Smooth muscle cell (in vitro differentiated cells): Measurements from ENCODE around the gene GBX1. TPM values are rescaled to one million over a fixed set of nuclear protein-coding genes. Genes with fewer than 3 reads are reported as not detected.

ENCODE experiments used
- DNase-seq: peaks from one replicate; lab custom pipeline; 2025; ENCODE audit not compliant: unreplicated experiment; lab: John Stamatoyannopoulos, UW
- H2AFZ ChIP-seq: fragments of 200-600 bp; sonication (generic); 2 replicates; pipeline ENCODE4 v1.6.0; 2016; ENCODE audit warnings: antibody characterized with exemption, low read depth, mild to moderate bottlenecking
- H3F3A ChIP-seq: fragments of 200-600 bp; sonication (generic); 2 replicates; pipeline ENCODE4 v1.6.0; 2017; ENCODE audit warnings: antibody characterized with exemption, low read depth
- H3K27ac ChIP-seq: fragments of 200-600 bp; sonication (generic); 2 replicates; pipeline ENCODE4 v1.5.1; 2016; ENCODE audit warnings: low read depth, mild to moderate bottlenecking
- H3K27me3 ChIP-seq: fragments of 200-600 bp; sonication (generic); 2 replicates; pipeline ENCODE4 v1.6.1; 2016; ENCODE audit warnings: low read depth, mild to moderate bottlenecking
- H3K36me3 ChIP-seq: fragments of 200-600 bp; sonication (generic); 2 replicates; pipeline ENCODE4 v1.5.1; 2016; ENCODE audit warnings: low read depth
- H3K4me1 ChIP-seq: fragments of 200-600 bp; sonication (generic); 2 replicates; pipeline ENCODE4 v1.5.1; 2016; ENCODE audit warnings: low read depth
- H3K4me2 ChIP-seq: fragments of 200-600 bp; sonication (generic); 2 replicates; pipeline ENCODE4 v1.6.0; 2016; ENCODE audit warnings: mild to moderate bottlenecking
- H3K4me3 ChIP-seq: fragments of 200-600 bp; sonication (generic); 2 replicates; pipeline ENCODE4 v1.5.1; 2016; ENCODE audit warnings: mild to moderate bottlenecking
- H3K79me2 ChIP-seq: fragments of 200-600 bp; sonication (generic); 2 replicates; pipeline ENCODE4 v1.6.0; 2016; ENCODE audit warnings: low read depth, mild to moderate bottlenecking
- H3K9ac ChIP-seq: fragments of 200-600 bp; sonication (generic); 2 replicates; pipeline ENCODE4 v1.6.0; 2016; ENCODE audit warnings: low read depth
- H3K9me3 ChIP-seq: fragments of 200-600 bp; sonication (generic); replicated peaks from 2 replicates; pipeline ENCODE4 v1.5.1; 2016; ENCODE audit warnings: low read depth
- H4K20me1 ChIP-seq: fragments of 200-600 bp; sonication (generic); 2 replicates; pipeline ENCODE4 v1.6.0; 2016; ENCODE audit warnings: low read depth
- CTCF ChIP-seq: fragments of 200-600 bp; sonication (generic); IDR thresholded peaks from 2 replicates; pipeline ENCODE4 v1.5.1; 2017; ENCODE audit warnings: borderline replicate concordance, mild to moderate bottlenecking, antibody characterized with exemption; ENCODE audit not compliant: insufficient read depth, poor library complexity, severe bottlenecking
- WGBS: methylation state at CpG from one replicate; pipeline ENCODE4 v1.1.7; 2016; ENCODE audit warnings: low lambda C conversion rate; 5-methylcytosine and 5-hydroxymethylcytosine counted together
- polyA plus RNA-seq: library from polyadenylated mRNA; unstranded; fragments of >200 nt; fragmentation: Nextera tagmentation; extraction: Ambion mirVana; gene quantifications from 2 replicates; pipeline ENCODE4 v1.2.1, GENCODE V29; 2016
- total RNA-seq: library from RNA; depleted of rRNA; stranded (reverse); fragments of >200 nt; gene quantifications from 2 replicates; pipeline ENCODE4 v1.2.3, GENCODE V29; 2014

Gene GBX1
- total and polyA plus RNA-seq, 2 experiments from 2014 or later, result not detected

- Histone ChIP-seq H4K20me1 (peaks cover 89% of the 10 kb centered on the region), H3F3A (peaks cover 7% of the 10 kb centered on the region), H3K9ac (peak overlapping the region; percentile 51), H3K27me3 (no peaks in the 10 kb centered on the region), H3K9me3 (no peaks in the 10 kb centered on the region), H3K27ac (peak overlapping the region; percentile 70), H3K4me3 (peak overlapping the region; percentile 57), H3K4me1 (peaks cover 13% of the 10 kb centered on the region), H3K4me2 (peak overlapping the region; percentile 84), H2AFZ (no peak overlapping the region), H3K79me2 (peaks cover 43% of the 10 kb centered on the region), H3K36me3 (no peaks in the 10 kb centered on the region)
- WGBS, result 58% methylated on average over 14 of the region's 14 CpGs
- TF ChIP-seq CTCF, result no peak
- no peak for DNase-seq
Observed at GRCh38 chr7:151115836-151116418, 51.6 kb downstream of the GBX1 start.

GRCh38 chr7:151115121-151115835 is 52.2 kb downstream of the GBX1 start:
- peak overlapping the region; percentile 70 for H3K27ac ChIP-seq
- peak overlapping the region; percentile 51 for H3K9ac ChIP-seq
- no peak for DNase-seq
- H3K36me3 ChIP-seq, result no peaks in the 10 kb centered on the region
- H3K27me3 ChIP-seq, result no peaks in the 10 kb centered on the region
- H3K4me3 ChIP-seq, result peak overlapping the region; percentile 57
- no peak for TF ChIP-seq CTCF
- 3% methylated on average over 71 of the region's 114 CpGs for WGBS
- peak overlapping the region; percentile 84 for H3K4me2 ChIP-seq
- H4K20me1 ChIP-seq, result peaks cover 90% of the 10 kb centered on the region
- no peaks in the 10 kb centered on the region for H3K9me3 ChIP-seq
- no peak overlapping the region for H2AFZ ChIP-seq
- peaks cover 7% of the 10 kb centered on the region for H3F3A ChIP-seq
- peaks cover 49% of the 10 kb centered on the region for H3K79me2 ChIP-seq
- peaks cover 13% of the 10 kb centered on the region for H3K4me1 ChIP-seq

GRCh38 chr7:151114151-151115090 is 53.1 kb downstream of the GBX1 start:
- no peak for TF ChIP-seq CTCF
- Histone ChIP-seq H3K27ac (peak overlapping the region; percentile 91), H3K79me2 (peaks cover 55% of the 10 kb centered on the region), H3K9me3 (no peaks in the 10 kb centered on the region), H3K4me2 (peak overlapping the region; percentile 78), H3K9ac (peak overlapping the region; percentile 74), H4K20me1 (peaks cover 90% of the 10 kb centered on the region), H3F3A (peaks cover 7% of the 10 kb centered on the region), H3K36me3 (no peaks in the 10 kb centered on the region), H3K4me1 (peaks cover 13% of the 10 kb centered on the region), H3K27me3 (no peaks in the 10 kb centered on the region), H3K4me3 (peak overlapping the region; percentile 38), H2AFZ (no peak overlapping the region)
- DNase-seq, result peak; percentile 40
- WGBS, result 2% methylated on average over 85 of the region's 101 CpGs
